H1 (cell line): Measurements from ENCODE around the gene DOCK10. TPM values are rescaled to one million over a fixed set of nuclear protein-coding genes. Genes with fewer than 3 reads are reported as not detected.

ENCODE experiments used
- CTCF ChIA-PET: fragments of 300-600 bp; sonication (Branson Sonifier 250); formaldehyde crosslinking; loops from one replicate; lab custom pipeline; 2021; ENCODE audit not compliant: partially characterized antibody; lab: Charles Lee
- POLR2A ChIA-PET: fragments of 300-600 bp; sonication (Branson Sonifier 250); formaldehyde crosslinking; loops from one replicate; lab custom pipeline; 2021; ENCODE audit warnings: inconsistent platforms; ENCODE audit not compliant: partially characterized antibody; lab: Charles Lee
- DNase-seq, 2 experiments: peaks; one replicate each; pipeline versions ENCODE4 v3.0.0 to v3.0.0-alpha.2; 2010 to 2022; ENCODE audit warnings: low spot score in 2 of 2, low read depth in 1 of 2, mixed read lengths in 1 of 2
- FAIRE-seq: peaks from 2 replicates; lab custom pipeline; 2011; peaks lifted over from hg19 to GRCh38; lab: Jason Lieb, UNC
- H2AFZ ChIP-seq: 2 replicates; pipeline ENCODE4 v1.8.1; 2012; ENCODE audit warnings: low read length, inconsistent platforms
- H2AK5ac ChIP-seq: 2 replicates; pipeline ENCODE4 v1.6.1; 2013; ENCODE audit warnings: low read depth, low read length
- H2BK120ac ChIP-seq: replicated peaks from 2 replicates; pipeline ENCODE3; 2013; ENCODE audit warnings: low read depth, low read length, inconsistent platforms
- H2BK12ac ChIP-seq: 2 replicates; pipeline ENCODE4 v1.6.1; 2013; ENCODE audit warnings: low read depth, low read length
- H2BK15ac ChIP-seq: 2 replicates; pipeline ENCODE4 v1.6.1; 2013; ENCODE audit warnings: low read length
- H2BK20ac ChIP-seq: 2 replicates; pipeline ENCODE4 v1.6.1; 2013; ENCODE audit warnings: low read length
- H2BK5ac ChIP-seq: 2 replicates; pipeline ENCODE4 v1.6.1; 2013; ENCODE audit warnings: low read depth, low read length
- H3K14ac ChIP-seq: 2 replicates; pipeline ENCODE4 v1.6.1; 2013; ENCODE audit warnings: inconsistent platforms; ENCODE audit not compliant: insufficient read length
- H3K18ac ChIP-seq: 2 replicates; pipeline ENCODE4 v1.6.1; 2013; ENCODE audit warnings: low read length; ENCODE audit errors: extremely low read depth
- H3K23ac ChIP-seq: 2 replicates; pipeline ENCODE4 v1.6.1; 2013; ENCODE audit warnings: inconsistent platforms; ENCODE audit not compliant: insufficient read length
- H3K23me2 ChIP-seq: 2 replicates; pipeline ENCODE4 v1.6.1; 2013; ENCODE audit warnings: low read depth, low read length
- H3K27ac ChIP-seq: 2 replicates; pipeline ENCODE4 v1.6.1; 2011; ENCODE audit warnings: low read depth, low read length, inconsistent platforms
- H3K27me3 ChIP-seq, 4 experiments: replicated peaks in 1 of 4; 1 replicate in 1 of 4; 2 replicates in 3 of 4; pipeline versions ENCODE4 v1.6.1 to v1.8.1; 2011 to 2013; ENCODE audit warnings: low read length in 3 of 4, mild to moderate bottlenecking in 3 of 4, inconsistent platforms in 2 of 4, mixed read lengths in 2 of 4, moderate library complexity in 1 of 4; ENCODE audit not compliant: control insufficient read depth in 3 of 4, insufficient read depth in 3 of 4; ENCODE audit errors: extremely low read depth in 1 of 4
- H3K36me3 ChIP-seq, 4 experiments: 2 replicates each; pipeline versions ENCODE4 v1.6.1 to v1.8.1; 2011 to 2013; ENCODE audit warnings: mild to moderate bottlenecking in 4 of 4, low read length in 3 of 4, moderate library complexity in 2 of 4, control low read depth in 1 of 4, inconsistent platforms in 1 of 4; ENCODE audit not compliant: insufficient read depth in 4 of 4, control insufficient read depth in 2 of 4
- H3K4ac ChIP-seq: replicated peaks from 2 replicates; pipeline ENCODE3; 2013; ENCODE audit warnings: low read length, low read depth, mixed read lengths, inconsistent platforms; ENCODE audit not compliant: insufficient read length
- H3K4me1 ChIP-seq, 4 experiments: replicated peaks in 1 of 4; 1 replicate in 1 of 4; 2 replicates in 3 of 4; pipeline versions ENCODE4 v1.6.1 to v1.8.1; 2011 to 2013; ENCODE audit warnings: low read length in 3 of 4, inconsistent platforms in 2 of 4, mixed read lengths in 1 of 4; ENCODE audit not compliant: insufficient read depth in 4 of 4, control insufficient read depth in 3 of 4
- H3K4me2 ChIP-seq, 2 experiments: 2 replicates each; pipeline versions ENCODE4 v1.6.1 to v1.8.1; 2011 to 2013; ENCODE audit warnings: low read depth in 2 of 2, low read length in 2 of 2, control low read depth in 1 of 2, inconsistent platforms in 1 of 2, mild to moderate bottlenecking in 1 of 2; ENCODE audit not compliant: insufficient read depth in 1 of 2
- H3K4me3 ChIP-seq, 4 experiments: fragments of 200-600, 300-600 bp in 1 of 4; sonication (generic), shearing (Covaris generic), sonication (Bioruptor Twin) in 1 of 4; 2 replicates each; pipeline versions ENCODE4 v1.5.1 to v1.8.1; 2011 to 2016; ENCODE audit warnings: low read length in 4 of 4, low read depth in 3 of 4, control low read depth in 2 of 4, inconsistent platforms in 2 of 4, mild to moderate bottlenecking in 2 of 4, mixed read lengths in 1 of 4, moderate library complexity in 1 of 4; ENCODE audit not compliant: insufficient read depth in 2 of 4; ENCODE audit errors: extremely low read depth in 1 of 4
- H3K56ac ChIP-seq: replicated peaks from 2 replicates; pipeline ENCODE3; 2013; ENCODE audit warnings: low read depth, mild to moderate bottlenecking, mixed read lengths, low read length, inconsistent platforms; ENCODE audit not compliant: insufficient read length
- H3K79me1 ChIP-seq: 2 replicates; pipeline ENCODE4 v1.6.1; 2013; ENCODE audit warnings: low read depth, low read length, control low read depth
- H3K79me2 ChIP-seq, 2 experiments: 2 replicates each; pipeline versions ENCODE4 v1.6.1 to v1.8.1; 2012 to 2013; ENCODE audit warnings: low read length in 2 of 2, mild to moderate bottlenecking in 2 of 2, inconsistent platforms in 1 of 2; ENCODE audit not compliant: insufficient read depth in 2 of 2, control insufficient read depth in 1 of 2
- H3K9ac ChIP-seq, 4 experiments: replicated peaks in 1 of 4; 1 replicate in 1 of 4; 2 replicates in 3 of 4; pipeline versions ENCODE4 v1.6.1 to v1.8.1; 2011 to 2013; ENCODE audit warnings: low read depth in 3 of 4, low read length in 3 of 4, control low read depth in 2 of 4, mild to moderate bottlenecking in 2 of 4, moderate library complexity in 2 of 4, inconsistent platforms in 1 of 4; ENCODE audit errors: extremely low read depth in 1 of 4
- H3K9me3 ChIP-seq, 2 experiments: 2 replicates each; pipeline versions ENCODE4 v1.6.1 to v1.8.1; 2012 to 2013; ENCODE audit warnings: mild to moderate bottlenecking in 2 of 2, moderate library complexity in 2 of 2, control low read depth in 1 of 2, inconsistent platforms in 1 of 2, low read depth in 1 of 2, low read length in 1 of 2, mixed read lengths in 1 of 2; ENCODE audit not compliant: insufficient read depth in 2 of 2
- H4K20me1 ChIP-seq, 2 experiments: replicated peaks in 1 of 2; 2 replicates each; pipeline versions ENCODE3 to v1.8.1; 2011 to 2013; ENCODE audit warnings: inconsistent platforms in 2 of 2, low read length in 2 of 2, mild to moderate bottlenecking in 1 of 2; ENCODE audit not compliant: insufficient read depth in 2 of 2, control insufficient read depth in 1 of 2
- H4K5ac ChIP-seq: 2 replicates; pipeline ENCODE4 v1.6.1; 2013; ENCODE audit warnings: low read length, low read depth, mixed read lengths, inconsistent platforms; ENCODE audit not compliant: insufficient read length
- H4K8ac ChIP-seq: 2 replicates; pipeline ENCODE4 v1.8.0; 2013; ENCODE audit warnings: mild to moderate bottlenecking, moderate library complexity, low read length, inconsistent platforms; ENCODE audit not compliant: insufficient read depth; ENCODE audit errors: extremely low read depth
- H4K91ac ChIP-seq: replicated peaks from 2 replicates; pipeline ENCODE3; 2013; ENCODE audit warnings: low read length, mixed read lengths, inconsistent platforms; ENCODE audit not compliant: insufficient read length
- ASH2L ChIP-seq: fragments of 200-600, 300-600 bp; sonication (generic); IDR thresholded peaks from one replicate; pipeline ENCODE4 v1.7.1; 2017; ENCODE audit warnings: low read length
- E2F6 ChIP-seq: IDR thresholded peaks from 2 replicates; pipeline ENCODE4 v1.6.1; 2012; ENCODE audit warnings: inconsistent platforms
- HDAC6 ChIP-seq: IDR thresholded peaks from one replicate; pipeline ENCODE4 v1.7.1; 2012; ENCODE audit warnings: low read depth, mild to moderate bottlenecking, inconsistent platforms, low read length, moderate library complexity
- JUND ChIP-seq: IDR thresholded peaks from 2 replicates; pipeline ENCODE4 v1.6.1; 2011; ENCODE audit warnings: mild to moderate bottlenecking, improper control_type of control experiment, low read length
- TEAD4 ChIP-seq: IDR thresholded peaks from 2 replicates; pipeline ENCODE4 v1.6.1; 2012; ENCODE audit warnings: low read depth, low read length, inconsistent platforms, mixed read lengths
- YY1 ChIP-seq: IDR thresholded peaks from 2 replicates; pipeline ENCODE4 v1.6.1; 2011; ENCODE audit warnings: low read depth, mild to moderate bottlenecking, low read length
- WGBS, 2 experiments: shearing (Covaris generic) in 1 of 2; methylation state at CpG; one replicate each; pipeline versions ENCODE4 v1.1.6 to v1.1.7; 2013 to 2015; ENCODE audit warnings: low lambda C conversion rate in 2 of 2, mixed read lengths in 2 of 2, inconsistent platforms in 1 of 2, low coverage in 1 of 2, missing lambda C conversion rate in 1 of 2; ENCODE audit not compliant: insufficient replicate concordance in 2 of 2, insufficient coverage in 1 of 2, insufficient read length in 1 of 2; ENCODE audit errors: extremely low coverage in 1 of 2, missing lambda C conversion rate in 1 of 2; 5-methylcytosine and 5-hydroxymethylcytosine counted together
- polyA plus RNA-seq, 7 experiments: library from polyadenylated mRNA; depleted of rRNA in 3 of 7; stranded (reverse) in 5 of 7; unstranded in 2 of 7; fragments of >200 nt in 5 of 7; fragments of 200-250 nt in 2 of 7; gene quantifications; 1 replicate in 5 of 7; 2 replicates in 1 of 7; 4 replicates in 1 of 7; pipeline versions ENCODE4 v1.2.1 to v1.2.3, GENCODE V29; 2011 to 2013; ENCODE audit warnings: missing spikeins in 2 of 7, mixed read lengths in 2 of 7
- total RNA-seq: library from RNA; stranded (reverse); fragmentation: NEBNext Ultra II Directional; extraction: Animal tissue kit (Norgen Biotek cat#: 25700); gene quantifications from 2 replicates; pipeline ENCODE4 v1.2.1, GENCODE V29; 2021

Gene DOCK10
- total and polyA plus RNA-seq, 2 of the 8 experiments (the other 6 are each of a cell fraction or from before 2014, with no cell fraction given), result 0.33 to 1.6 TPM

DNA sequence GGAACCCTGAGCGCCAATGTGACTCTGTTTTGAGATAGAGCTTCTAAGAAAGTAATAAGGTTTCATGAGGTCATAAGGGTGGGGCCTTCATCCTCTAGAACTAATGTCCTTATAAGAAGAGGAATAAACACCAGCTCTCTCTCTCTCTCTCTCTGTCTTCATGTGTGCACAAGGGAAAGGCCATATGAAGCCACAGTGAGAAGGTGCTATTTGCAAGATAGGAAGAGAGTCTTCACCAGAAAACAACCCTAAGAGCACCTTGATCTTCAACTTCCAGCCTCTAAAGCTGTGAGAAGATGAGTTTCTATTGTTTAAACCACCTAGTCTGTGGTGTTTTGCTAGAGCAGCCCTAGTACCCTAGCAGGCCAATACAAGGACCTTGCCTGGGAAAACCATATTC lies 55.8 kb downstream of the DOCK10 start:
- Histone ChIP-seq H3K4ac (no peak overlapping the region), H4K8ac (no peak overlapping the region), H4K91ac (no peak overlapping the region), H3K4me2 (no peak overlapping the region), H2BK120ac (no peak overlapping the region), H2AFZ (no peak overlapping the region), H2BK5ac (no peak overlapping the region), H3K9me3 (no peaks in the 10 kb centered on the region), H2BK20ac (no peak overlapping the region), H3K27me3 (no peaks in the 10 kb centered on the region), H3K27ac (no peak overlapping the region), H3K9ac (no peak overlapping the region), H3K18ac (no peak overlapping the region), H2BK12ac (no peak overlapping the region), H3K79me2 (no peaks in the 10 kb centered on the region), H2BK15ac (no peak overlapping the region), H3K4me1 (no peaks in the 10 kb centered on the region), H4K5ac (no peak overlapping the region), H3K23me2 (no peaks in the 10 kb centered on the region), H3K36me3 (no peaks in the 10 kb centered on the region), H3K14ac (no peak overlapping the region), H3K23ac (no peak overlapping the region), H2AK5ac (no peak overlapping the region), H3K4me3 (no peak overlapping the region), H3K79me1 (no peaks in the 10 kb centered on the region), H4K20me1 (no peaks in the 10 kb centered on the region), H3K56ac (no peak overlapping the region)
- DNase-seq (no peak), FAIRE-seq (no peak)
- CTCF ChIA-PET, result interaction anchor here (1.0 to 7.2 kb wide), 3 partner anchors 16 to 673 kb away, joined by 3 to 45 read pairs (median 3); no protein-coding TSS in a partner anchor
- 89% methylated on average over 1 of the region's 1 CpG; no CpG with 5 or more reads in 1 of the 2 experiments for WGBS, 2 experiments
- TF ChIP-seq JUND (no peak), YY1 (no peak), ASH2L (no peak), E2F6 (no peak), TEAD4 (no peak), HDAC6 (no peak)
- POLR2A ChIA-PET, result no interaction called here
